Urothelium cell line (cell line): ENCODE measurements around the gene BTRC.
"Not testable (repeated sequence)": the region's sequence is repeated elsewhere in the genome, so short reads cannot be mapped to it uniquely, and the experiment has no call there.

Source experiments
- DNase-seq: peaks from one replicate; pipeline ENCODE4 v3.0.0; 2011; ENCODE audit warnings: low spot score, mixed read lengths
- FAIRE-seq: peaks from 2 replicates; lab custom pipeline; 2011; peaks lifted over from hg19 to GRCh38; lab: Jason Lieb, UNC

Gene BTRC

DNA sequence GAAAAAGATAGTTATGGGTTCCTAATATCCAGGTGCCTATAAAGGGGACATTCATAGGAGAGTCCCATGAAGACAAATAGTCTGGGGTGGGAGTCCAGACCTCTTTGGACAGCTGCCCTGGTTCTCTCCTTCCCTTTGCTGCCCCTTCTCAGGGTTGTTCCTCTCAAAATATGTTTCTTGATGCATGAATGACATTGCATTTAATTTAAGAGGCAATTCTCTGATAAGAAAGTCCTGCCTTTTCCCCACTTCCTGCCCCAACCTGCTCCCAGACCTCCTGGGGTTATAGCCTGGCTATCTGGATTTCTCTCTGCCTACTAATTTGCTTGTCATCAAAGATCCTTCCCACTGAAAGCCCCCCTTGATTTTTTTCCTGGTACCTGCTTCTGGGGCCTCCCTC is 12.5 kb upstream of the BTRC start:
- DNase-seq (no peak), FAIRE-seq (no peak)

GRCh38 chr10:101346177-101346576 is 7.8 kb upstream of the BTRC start:
- no peak for FAIRE-seq
- no peak for DNase-seq

DNA sequence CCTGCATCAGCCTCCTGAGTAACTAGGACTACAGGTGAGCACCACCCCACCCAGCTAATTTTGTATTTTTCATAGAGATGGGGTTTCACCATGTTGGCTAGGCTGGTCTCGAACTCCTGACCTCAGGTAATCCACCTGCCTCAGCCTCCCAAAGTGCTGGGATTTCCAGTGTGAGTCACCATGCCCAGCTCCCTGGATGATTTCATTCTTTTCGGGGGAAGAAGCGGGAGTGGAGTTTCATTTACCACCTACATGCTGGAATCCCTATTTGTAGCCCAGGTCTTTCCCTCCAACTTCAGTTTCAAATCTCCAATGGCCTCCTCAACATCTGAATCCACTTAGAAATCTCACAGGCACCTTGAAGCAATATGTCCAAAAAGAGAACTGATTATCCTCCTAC is 2.9 kb upstream of the BTRC start:
- no peak for FAIRE-seq

DNA sequence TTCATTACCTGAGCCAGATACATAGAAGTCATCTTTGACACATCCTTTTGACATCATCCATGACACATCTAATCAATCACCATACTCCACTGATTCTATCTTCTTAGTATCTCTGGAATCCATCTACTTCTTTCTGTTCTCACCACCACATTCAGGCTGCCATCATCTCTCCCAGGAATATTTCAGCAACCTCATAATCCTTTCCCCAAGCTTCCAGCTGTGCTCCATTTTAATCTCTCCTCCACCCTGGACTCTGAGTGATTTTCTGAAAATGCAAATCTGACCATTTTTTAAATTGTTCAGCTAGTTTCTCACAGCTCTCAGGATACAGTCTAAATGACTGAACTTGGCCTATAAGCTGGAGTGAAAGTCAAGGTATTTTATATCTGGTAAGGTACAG is 2.5 kb upstream of the BTRC start:
- FAIRE-seq = no peak
- DNase-seq = no peak

More for the DNA sequence above, 2.9 kb upstream of the BTRC start:
- DNase-seq = no peak

DNA sequence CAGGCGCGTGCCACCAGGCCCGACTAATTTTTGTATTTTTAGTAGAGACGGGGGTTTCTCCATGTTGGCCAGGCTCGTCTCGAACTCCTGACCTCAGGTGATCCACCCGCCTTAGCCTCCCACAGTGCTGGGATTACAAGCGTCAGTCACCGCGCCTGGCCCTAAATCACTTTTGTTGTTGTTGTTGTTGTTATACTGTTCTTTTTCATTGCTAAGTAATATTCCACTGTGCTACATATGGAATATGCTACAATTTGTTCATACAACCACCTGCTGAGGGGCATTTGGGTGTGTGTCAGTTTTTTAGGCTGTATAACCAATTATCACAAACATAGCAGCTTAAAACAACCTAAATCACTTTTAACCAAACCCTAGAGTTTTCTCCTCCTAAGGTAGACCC is 1.1 kb upstream of the BTRC start:
- DNase-seq, FAIRE-seq: not testable (repeated sequence)

GRCh38 chr10:101354328-101355071 is 535 bp downstream of the BTRC start:
- no peak for FAIRE-seq
- DNase-seq = peak; percentile 40

GRCh38 chr10:101355072-101355706 is 1.2 kb downstream of the BTRC start:
- FAIRE-seq (no peak), DNase-seq (no peak)

DNA sequence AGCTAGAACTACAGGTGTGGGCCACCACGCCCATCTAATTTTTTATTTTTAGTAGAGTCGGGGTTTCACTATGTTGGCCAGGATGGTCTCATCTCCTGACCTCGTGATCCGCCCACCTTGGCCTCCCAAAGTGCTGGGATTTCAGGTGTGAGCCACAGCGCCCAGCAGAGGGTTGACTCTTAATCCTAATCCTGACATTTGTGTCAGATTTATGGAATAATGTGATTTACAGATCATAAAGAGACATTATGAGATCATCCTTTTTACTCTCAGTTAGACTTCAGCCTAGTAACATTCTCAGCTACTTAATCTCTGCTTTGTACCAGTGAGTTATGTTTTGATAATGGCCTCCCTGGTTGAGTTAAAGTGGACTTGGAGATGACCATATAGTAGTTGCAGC is 2.2 kb downstream of the BTRC start:
- no peak for FAIRE-seq

DNA sequence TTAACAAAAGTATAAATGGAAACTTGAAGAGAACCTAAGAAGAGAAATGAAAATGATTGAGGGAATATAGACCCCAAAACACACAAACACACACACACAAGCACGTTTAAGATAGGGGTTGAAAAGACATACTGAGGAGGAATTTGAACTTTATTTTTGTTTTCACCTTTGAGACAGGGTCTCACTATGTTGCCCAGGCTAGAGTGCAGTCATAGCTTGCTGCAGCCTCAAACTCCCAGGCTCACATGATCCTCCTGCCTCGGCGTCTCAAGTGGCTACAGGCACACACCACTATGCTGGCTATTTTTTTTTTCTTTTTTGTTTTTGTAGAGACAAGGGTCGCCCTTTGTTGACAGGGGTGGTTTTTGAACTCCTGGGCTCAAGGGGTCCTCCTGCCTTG is 4.0 kb downstream of the BTRC start:
- no peak for FAIRE-seq

More for the DNA sequence above, 2.2 kb downstream of the BTRC start:
- DNase-seq = no peak

GRCh38 chr10:101358706-101359300 is 4.8 kb downstream of the BTRC start:
- no peak for FAIRE-seq
- DNase-seq = no peak

More for the DNA sequence above, 4.0 kb downstream of the BTRC start:
- no peak for DNase-seq

- FAIRE-seq, DNase-seq: not testable (repeated sequence)
These were observed 6.1 kb downstream of the BTRC start for GRCh38 chr10:101360090-101360489.

DNA sequence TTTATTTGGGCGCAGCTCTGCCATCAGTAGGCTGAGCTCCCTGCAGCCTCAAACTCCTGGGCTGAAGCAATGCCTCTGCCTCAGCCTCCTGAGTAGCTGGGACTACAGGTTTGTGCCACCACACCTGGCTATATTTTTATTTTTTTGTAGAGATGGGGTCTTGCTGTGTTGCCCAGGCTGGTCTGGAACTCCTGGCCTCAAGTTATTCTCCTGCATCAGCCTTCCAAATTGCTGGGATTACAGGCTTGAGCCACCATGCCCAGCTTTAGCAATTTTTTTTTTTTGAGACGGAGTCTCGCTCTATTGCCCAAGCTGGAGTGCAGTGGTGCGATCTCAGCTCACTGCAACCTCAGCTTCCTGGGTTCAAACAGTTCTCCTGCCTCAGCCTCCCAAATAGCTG is 6.9 kb downstream of the BTRC start:
- FAIRE-seq, DNase-seq: not testable (repeated sequence)

DNA sequence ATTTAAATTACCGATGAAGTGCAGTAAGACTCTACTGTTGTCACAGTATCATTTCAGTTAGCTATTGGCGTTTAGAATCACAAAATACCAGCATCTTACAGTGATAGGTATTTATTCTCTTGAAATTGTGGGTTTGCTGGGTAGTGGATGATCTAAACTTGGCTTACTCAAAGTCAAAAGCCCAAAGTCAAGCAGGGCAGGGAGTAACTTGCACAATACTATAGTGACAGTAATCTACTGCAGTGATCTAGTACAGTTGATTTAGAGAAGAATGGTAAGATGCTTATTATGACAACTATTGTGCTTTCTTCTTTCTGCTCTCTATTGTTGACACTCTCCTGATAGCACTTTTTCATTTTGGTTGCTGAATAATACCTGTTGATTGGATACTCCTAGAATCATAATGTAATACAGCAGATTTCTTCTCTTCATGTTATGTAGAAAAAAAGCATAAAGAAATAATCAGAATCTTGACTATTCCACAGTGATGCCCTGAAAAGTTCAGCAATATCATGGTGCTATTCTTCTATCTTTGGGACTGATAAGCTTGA is 10.0 kb downstream of the BTRC start:
- DNase-seq (no peak), FAIRE-seq (no peak)

DNA sequence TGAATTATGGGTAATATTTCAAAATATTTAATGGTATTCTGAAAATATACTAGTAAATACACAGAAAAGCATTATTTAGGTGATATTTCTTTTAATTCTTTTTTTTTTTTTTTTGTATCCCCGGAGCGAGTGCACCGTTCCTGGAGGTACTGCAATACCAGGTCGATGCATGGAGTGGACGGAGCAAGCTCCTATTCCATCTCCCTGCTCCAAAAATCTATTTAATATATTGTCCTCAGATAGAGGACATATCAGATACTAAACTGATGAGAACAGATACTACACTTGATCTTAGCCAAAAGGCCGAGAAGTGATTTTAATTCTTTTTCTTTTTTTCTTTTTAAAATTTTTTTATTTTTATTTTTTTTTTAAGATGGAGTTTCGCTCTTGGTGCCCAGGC is 10.8 kb downstream of the BTRC start:
- FAIRE-seq (peak; percentile 98), DNase-seq (no peak)

GRCh38 chr10:101367569-101368453 is 13.8 kb downstream of the BTRC start:
- FAIRE-seq (peak; percentile 17), DNase-seq (peak; percentile 74)

GRCh38 chr10:101373063-101373462 is 19.1 kb downstream of the BTRC start:
- FAIRE-seq (no peak), DNase-seq (no peak)

DNA sequence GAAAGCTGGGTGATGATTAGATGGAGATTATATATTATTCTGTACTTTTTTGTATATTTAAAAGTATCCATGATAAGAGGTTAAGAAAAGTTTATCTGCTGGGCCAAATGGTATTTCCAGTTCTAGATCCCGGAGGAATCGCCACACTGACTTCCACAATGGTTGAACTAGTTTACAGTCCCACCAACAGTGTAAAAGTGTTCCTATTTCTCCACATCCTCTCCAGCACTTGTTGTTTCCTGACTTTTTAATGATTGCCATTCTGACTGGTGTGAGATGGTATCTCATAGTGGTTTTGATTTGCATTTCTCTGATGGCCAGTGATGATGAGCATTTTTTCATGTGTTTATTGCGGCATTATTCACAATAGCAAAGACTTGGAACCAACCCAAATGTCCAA is 20.0 kb downstream of the BTRC start:
- not testable (repeated sequence) for DNase-seq, FAIRE-seq

GRCh38 chr10:101375076-101375475 is 21.1 kb downstream of the BTRC start:
- FAIRE-seq = no peak
- DNase-seq = no peak

GRCh38 chr10:101379663-101380352 is 25.8 kb downstream of the BTRC start:
- FAIRE-seq (no peak), DNase-seq (no peak)

- DNase-seq (no peak), FAIRE-seq (no peak)
These were observed 26.5 kb downstream of the BTRC start for GRCh38 chr10:101380353-101381017.
